Sigmoid colon (tissue), 7 donors: ENCODE measurements around the gene MAGEB2. TPM values are rescaled to one million over a fixed set of nuclear protein-coding genes. Genes with fewer than 3 reads are reported as not detected.

Experiments
- DNase-seq: peaks from one replicate; pipeline ENCODE4 v3.0.0-alpha.2; 2019
- H3K27ac ChIP-seq, 4 donors: fragments of 200-600 bp; sonication (generic); one replicate each; pipeline ENCODE4 v1.5.1; 2016 to 2019; ENCODE audit warnings: mild to moderate bottlenecking in 1 of 4
- H3K27me3 ChIP-seq, 3 donors: fragments of 200-600 bp; sonication (generic); one replicate each; pipeline ENCODE4 v1.5.1; 2019; ENCODE audit warnings: mild to moderate bottlenecking in 1 of 3
- H3K36me3 ChIP-seq, 4 donors: fragments of 200-600 bp; sonication (generic); one replicate each; pipeline ENCODE4 v1.5.1; 2016 to 2019
- H3K4me1 ChIP-seq, 4 donors: fragments of 200-600 bp; sonication (generic); one replicate each; pipeline ENCODE4 v1.5.1; 2017 to 2019
- H3K4me3 ChIP-seq, 4 donors: fragments of 200-600 bp; sonication (generic); one replicate each; pipeline ENCODE4 v1.5.1; 2017 to 2019; ENCODE audit warnings: mild to moderate bottlenecking in 2 of 4, moderate library complexity in 1 of 4
- H3K9me3 ChIP-seq, 4 donors: fragments of 200-600 bp in 3 of 4; sonication (generic) in 3 of 4; one replicate each; pipeline versions ENCODE4 v1.5.1 to v1.6.1; 2013 to 2019
- EP300 ChIP-seq, 4 donors: sonication (generic); formaldehyde crosslinking; IDR thresholded peaks; one replicate each; pipeline ENCODE4 v1.6.1; 2017; ENCODE audit warnings: antibody characterized with exemption in 4 of 4
- POLR2A ChIP-seq, 2 donors: fragments of 450-650 bp; IDR thresholded peaks; one replicate each; pipeline ENCODE4 v1.6.1; 2016; ENCODE audit warnings: antibody characterized with exemption in 2 of 2, mild to moderate bottlenecking in 2 of 2, moderate library complexity in 2 of 2
- POLR2AphosphoS5 ChIP-seq, 4 donors: sonication (generic); formaldehyde crosslinking; IDR thresholded peaks; one replicate each; pipeline ENCODE4 v1.6.1; 2017; ENCODE audit warnings: antibody characterized with exemption in 4 of 4
- WGBS, 2 donors: extraction: QIAGEN DNeasy Blood & Tissue Kit; methylation state at CpG; one replicate each; pipeline ENCODE4 v1.1.7; 2013; 5-methylcytosine and 5-hydroxymethylcytosine counted together
- intact Hi-C: fragments of 100-400 bp; cut with DNase I; formaldehyde crosslinking; loops from one replicate; pipeline ENCODE4 v1.15.1; 2023
- polyA plus RNA-seq, 3 donors: library from polyadenylated mRNA; stranded (reverse); fragments of 200-250 nt; gene quantifications; one replicate each; pipeline ENCODE4 v1.2.3, GENCODE V29; 2013
- total RNA-seq, 4 donors: library from RNA; depleted of rRNA; stranded (reverse); fragments of >200 nt; gene quantifications; one replicate each; pipeline ENCODE4 v1.1.0, GENCODE V29; 2016
- TF ChIP-seq, protein P1 (sequence below), 4 experiments: fragments of 450-650 bp in 3 of 4; fragments of 200-600 bp in 1 of 4; IDR thresholded peaks; one replicate each; pipeline ENCODE4 v1.5.1; 2016 to 2019; ENCODE audit warnings: antibody characterized with exemption in 4 of 4, mild to moderate bottlenecking in 3 of 4, moderate library complexity in 2 of 4
- donor health status: healthy with polysubstance abuse.
- donor health status: Bipolar disorder and iron deficiency.
- donor health status: healthy.

MAGEB2 gene
- total and polyA plus RNA-seq, 7 donors: not detected

DNA sequence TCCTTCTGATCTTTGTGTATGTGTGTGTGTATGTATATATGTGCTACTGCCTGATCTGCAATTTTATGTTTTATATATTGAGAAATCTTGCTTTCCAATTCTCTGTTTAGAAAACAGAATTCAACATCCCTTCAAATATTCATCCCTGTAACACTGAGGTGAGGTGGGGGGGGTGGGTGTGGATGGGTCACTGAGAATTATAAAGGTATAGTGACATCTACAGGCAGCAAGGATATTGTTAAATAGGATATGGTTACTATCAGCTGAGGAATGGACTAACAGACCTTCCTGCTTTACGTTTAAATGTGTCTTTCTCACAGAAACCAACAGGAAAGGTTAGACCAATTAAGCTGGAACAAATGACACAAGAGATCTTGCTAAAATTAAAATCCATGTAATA, 19.0 kb upstream of the MAGEB2 start:
- WGBS, 2 donors: 6 to 19% methylated on average over 1 of the region's 1 CpG

GRCh38 chrX:30212172-30212571, 3.2 kb upstream of the MAGEB2 start:
- Histone ChIP-seq H3K4me1 (no peaks in the 10 kb centered on the region), H3K4me3 (no peak overlapping the region), H3K27ac (no peak overlapping the region), H3K27me3 (no peaks in the 10 kb centered on the region), H3K36me3 (no peaks in the 10 kb centered on the region), H3K9me3 (no peaks in the 10 kb centered on the region)
- intact Hi-C loops: no loop called here
- TF ChIP-seq POLR2A (IDR thresholded peaks at IDR 0.05): no peak
- no peak for TF ChIP-seq POLR2AphosphoS5 (IDR thresholded peaks at IDR 0.05)
- TF ChIP-seq, protein P1, sequence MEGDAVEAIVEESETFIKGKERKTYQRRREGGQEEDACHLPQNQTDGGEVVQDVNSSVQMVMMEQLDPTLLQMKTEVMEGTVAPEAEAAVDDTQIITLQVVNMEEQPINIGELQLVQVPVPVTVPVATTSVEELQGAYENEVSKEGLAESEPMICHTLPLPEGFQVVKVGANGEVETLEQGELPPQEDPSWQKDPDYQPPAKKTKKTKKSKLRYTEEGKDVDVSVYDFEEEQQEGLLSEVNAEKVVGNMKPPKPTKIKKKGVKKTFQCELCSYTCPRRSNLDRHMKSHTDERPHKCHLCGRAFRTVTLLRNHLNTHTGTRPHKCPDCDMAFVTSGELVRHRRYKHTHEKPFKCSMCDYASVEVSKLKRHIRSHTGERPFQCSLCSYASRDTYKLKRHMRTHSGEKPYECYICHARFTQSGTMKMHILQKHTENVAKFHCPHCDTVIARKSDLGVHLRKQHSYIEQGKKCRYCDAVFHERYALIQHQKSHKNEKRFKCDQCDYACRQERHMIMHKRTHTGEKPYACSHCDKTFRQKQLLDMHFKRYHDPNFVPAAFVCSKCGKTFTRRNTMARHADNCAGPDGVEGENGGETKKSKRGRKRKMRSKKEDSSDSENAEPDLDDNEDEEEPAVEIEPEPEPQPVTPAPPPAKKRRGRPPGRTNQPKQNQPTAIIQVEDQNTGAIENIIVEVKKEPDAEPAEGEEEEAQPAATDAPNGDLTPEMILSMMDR (IDR thresholded peaks at IDR 0.05): no peak
- TF ChIP-seq EP300 (IDR thresholded peaks at IDR 0.05): no peak
- WGBS, 2 donors: 92% methylated on average over 2 of the region's 2 CpGs
- no peak for DNase-seq

More for the DNA sequence above, 19.0 kb upstream of the MAGEB2 start:
- Histone ChIP-seq H3K4me1 (no peaks in the 10 kb centered on the region), H3K27me3 (no peaks in the 10 kb centered on the region), H3K36me3 (no peaks in the 10 kb centered on the region), H3K4me3 (no peak overlapping the region), H3K9me3 (no peaks in the 10 kb centered on the region), H3K27ac (no peak overlapping the region)
- TF ChIP-seq EP300 (IDR thresholded peaks at IDR 0.05): no peak
- TF ChIP-seq POLR2A (IDR thresholded peaks at IDR 0.05): no peak
- TF ChIP-seq, protein P1 (IDR thresholded peaks at IDR 0.05): no peak
- TF ChIP-seq POLR2AphosphoS5 (IDR thresholded peaks at IDR 0.05): no peak
- intact Hi-C loops: no loop called here
- DNase-seq: no peak

DNA sequence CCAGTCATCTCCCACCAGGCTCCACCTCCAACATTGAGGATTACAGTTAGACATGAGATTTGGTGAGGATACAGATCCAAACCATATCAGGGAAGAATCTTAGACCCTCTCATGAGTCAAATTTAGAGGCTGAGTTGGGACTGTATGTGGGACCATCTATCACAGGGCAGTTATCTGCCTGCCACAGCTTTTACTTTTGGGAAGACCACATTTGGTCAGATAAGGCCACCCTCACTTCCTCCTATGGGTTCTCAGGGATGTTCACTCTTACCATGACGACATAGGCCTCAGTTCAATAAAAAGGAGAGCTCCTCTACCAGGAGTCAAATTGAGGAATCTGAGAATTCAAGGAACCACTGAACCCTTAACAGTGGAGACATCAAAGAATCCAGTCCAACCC, 2.1 kb downstream of the MAGEB2 start:
- Histone ChIP-seq H3K27ac (no peak overlapping the region), H3K27me3 (no peaks in the 10 kb centered on the region), H3K4me1 (no peaks in the 10 kb centered on the region), H3K9me3 (no peaks in the 10 kb centered on the region), H3K36me3 (no peaks in the 10 kb centered on the region), H3K4me3 (no peak overlapping the region)
- intact Hi-C loops: no loop called here
- TF ChIP-seq EP300 (IDR thresholded peaks at IDR 0.05): no peak
- TF ChIP-seq POLR2A (IDR thresholded peaks at IDR 0.05): no peak
- TF ChIP-seq, protein P1 (IDR thresholded peaks at IDR 0.05): no peak
- TF ChIP-seq POLR2AphosphoS5 (IDR thresholded peaks at IDR 0.05): no peak
- 66 to 81% methylated on average over 1 of the region's 1 CpG for whole genome bisulfite sequencing, 2 donors
- no peak for DNase-seq

DNA sequence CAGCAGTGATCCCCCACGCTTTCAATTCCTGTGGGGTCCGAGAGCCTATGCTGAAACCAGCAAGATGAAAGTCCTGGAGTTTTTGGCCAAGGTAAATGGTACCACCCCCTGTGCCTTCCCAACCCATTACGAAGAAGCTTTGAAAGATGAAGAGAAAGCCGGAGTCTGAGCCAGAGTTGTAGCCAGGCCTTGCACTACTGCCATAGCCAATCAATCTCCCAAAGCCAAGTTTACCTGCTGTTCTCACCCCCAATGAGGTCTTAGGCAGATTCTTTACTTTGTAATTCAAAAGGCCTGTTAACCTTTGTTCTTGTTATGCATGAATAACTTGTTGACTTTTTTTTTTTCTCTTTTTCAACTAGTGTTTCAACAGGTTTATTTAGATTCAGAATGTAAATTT, 4.0 kb downstream of the MAGEB2 start:
- no peak for DNase-seq
- WGBS, 2 donors: 90 to 92% methylated on average over 4 of the region's 4 CpGs
- TF ChIP-seq POLR2AphosphoS5 (IDR thresholded peaks at IDR 0.05): no peak
- TF ChIP-seq EP300 (IDR thresholded peaks at IDR 0.05): no peak
- TF ChIP-seq, protein P1 (IDR thresholded peaks at IDR 0.05): no peak
- no peak for TF ChIP-seq POLR2A (IDR thresholded peaks at IDR 0.05)
- H3K9me3 ChIP-seq: no peaks in the 10 kb centered on the region
- no peaks in the 10 kb centered on the region for H3K36me3 ChIP-seq
- no peaks in the 10 kb centered on the region for H3K4me1 ChIP-seq
- no peak overlapping the region for H3K4me3 ChIP-seq
- intact Hi-C loops: no loop called here
- H3K27ac ChIP-seq: no peak overlapping the region
- H3K27me3 ChIP-seq: no peaks in the 10 kb centered on the region

- no peak for TF ChIP-seq POLR2A (IDR thresholded peaks at IDR 0.05)
- TF ChIP-seq, protein P1 (IDR thresholded peaks at IDR 0.05): no peak
- TF ChIP-seq POLR2AphosphoS5 (IDR thresholded peaks at IDR 0.05): no peak
- TF ChIP-seq EP300 (IDR thresholded peaks at IDR 0.05): no peak
- H3K4me3 ChIP-seq: no peak overlapping the region
- H3K36me3 ChIP-seq: no peaks in the 10 kb centered on the region
- intact Hi-C loops: no loop called here
- H3K9me3 ChIP-seq: no peaks in the 10 kb centered on the region
- no peaks in the 10 kb centered on the region for H3K27me3 ChIP-seq
- WGBS, 2 donors: 90 to 92% methylated on average over 5 of the region's 5 CpGs
- DNase-seq: no peak
- H3K4me1 ChIP-seq: no peaks in the 10 kb centered on the region
- no peak overlapping the region for H3K27ac ChIP-seq
Observed at GRCh38 chrX:30220661-30221060, 5.3 kb downstream of the MAGEB2 start.
